HG02885 (cell line): ENCODE data around the gene YBX3.
A peak's percentile ranks its signal among the peaks of the same experiment; 100 is the strongest.
"Not testable (repeated sequence)": the region's sequence is repeated elsewhere in the genome, so short reads cannot be mapped to it uniquely, and the experiment has no call there.

Source experiments
- ATAC-seq: cut with Tn5 transposase; IDR thresholded peaks from one replicate; pipeline ENCODE4 v1.9.1; 2021; ENCODE audit warnings: mild to moderate bottlenecking; ENCODE audit not compliant: unreplicated experiment, poor library complexity

Gene YBX3

DNA sequence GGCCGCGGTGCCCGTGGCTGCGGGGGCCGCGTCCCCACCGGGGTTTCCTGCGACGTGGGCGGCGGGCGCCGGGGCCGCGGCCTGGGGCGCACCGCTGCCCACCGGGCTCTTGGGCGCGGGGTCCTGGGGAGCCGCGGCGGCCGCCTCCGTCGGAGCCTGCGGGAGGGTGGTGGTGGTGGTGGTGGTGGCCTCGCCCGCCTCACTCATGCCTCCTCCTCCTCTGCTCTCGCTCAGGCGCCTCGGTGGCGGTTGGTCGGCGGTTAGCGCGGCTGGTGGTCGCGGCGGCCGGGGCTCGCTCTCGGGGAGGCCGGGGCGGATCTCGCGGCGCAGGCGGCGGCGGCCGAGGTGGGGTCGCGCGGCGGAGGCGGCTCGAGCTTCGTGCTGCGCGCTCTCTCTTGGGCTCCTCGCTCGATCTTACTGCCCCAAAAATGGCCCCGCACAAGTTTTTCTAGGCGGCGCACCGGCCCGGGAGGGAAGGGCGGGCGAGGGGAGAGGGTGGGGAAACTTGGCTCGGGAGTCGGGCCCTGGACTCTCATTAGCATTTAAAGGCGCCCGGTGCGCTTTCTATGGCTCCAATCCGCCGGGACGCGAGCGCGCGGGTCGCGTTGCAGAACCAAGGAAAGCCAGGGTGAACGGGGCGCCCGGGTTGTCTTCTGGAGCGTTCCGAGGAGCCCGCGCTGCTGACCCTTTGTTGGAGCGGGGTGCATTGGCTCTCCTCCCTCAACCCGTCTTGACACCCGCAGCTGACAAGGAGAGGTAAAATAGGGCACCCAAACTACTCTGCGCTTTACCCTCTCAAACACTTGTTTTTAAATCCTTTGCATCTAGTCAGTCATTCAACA is at the start of gene YBX3:
Gene YBX3, minus strand, starts transcription at position 419 of the 842 bp plus-strand sequence. Its CDS starts 212 bp downstream, at position 207.
- peak; percentile 58 for ATAC-seq

- no peak for ATAC-seq
These were observed 48.1 kb upstream of the YBX3 start for GRCh38 chr12:10771132-10771733.

GRCh38 chr12:10759657-10760056 is 36.5 kb upstream of the YBX3 start:
- no peak for ATAC-seq

DNA sequence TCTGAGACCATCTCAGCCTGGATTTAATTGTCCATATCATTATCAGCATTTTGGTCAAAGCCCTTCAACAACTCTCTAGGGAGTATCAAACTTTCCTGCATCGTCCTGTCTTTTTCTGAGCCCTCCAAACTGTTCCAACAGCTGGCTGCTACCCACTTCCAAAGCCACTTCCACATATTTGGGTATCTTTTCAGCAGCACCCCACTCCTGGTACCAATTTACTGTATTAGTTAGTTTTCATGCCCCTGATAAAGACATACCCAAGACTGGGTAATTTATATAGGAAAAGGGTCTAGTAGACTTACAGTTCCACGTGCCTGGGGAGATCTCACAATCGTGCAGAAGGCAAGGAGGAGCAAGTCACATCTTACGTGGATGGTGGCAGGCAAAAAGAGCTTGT is 33.1 kb upstream of the YBX3 start:
- ATAC-seq: no peak

DNA sequence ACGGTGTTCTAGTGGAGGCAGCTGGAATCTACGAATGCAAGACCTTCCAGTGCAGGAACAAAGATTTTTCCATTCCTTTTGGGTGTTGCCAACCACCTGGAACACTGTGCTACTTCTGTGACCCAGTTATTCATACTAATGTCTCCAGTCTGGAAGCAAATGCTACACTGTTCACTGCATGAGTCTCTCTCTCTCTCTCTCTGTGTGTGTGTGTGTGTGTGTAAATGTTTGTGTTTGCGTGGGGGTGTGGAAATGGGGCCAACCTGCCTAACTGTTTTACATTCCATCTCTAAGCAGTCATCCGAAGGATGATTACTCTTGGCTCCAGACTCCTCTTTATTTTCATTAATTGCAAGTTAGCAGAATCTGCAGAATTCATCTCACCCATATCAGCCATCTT is 29.9 kb upstream of the YBX3 start:
- no peak for ATAC-seq

GRCh38 chr12:10750385-10750727 is 27.2 kb upstream of the YBX3 start:
- no peak for ATAC-seq

GRCh38 chr12:10749700-10750384 is 26.7 kb upstream of the YBX3 start:
- peak; percentile 95 for ATAC-seq

DNA sequence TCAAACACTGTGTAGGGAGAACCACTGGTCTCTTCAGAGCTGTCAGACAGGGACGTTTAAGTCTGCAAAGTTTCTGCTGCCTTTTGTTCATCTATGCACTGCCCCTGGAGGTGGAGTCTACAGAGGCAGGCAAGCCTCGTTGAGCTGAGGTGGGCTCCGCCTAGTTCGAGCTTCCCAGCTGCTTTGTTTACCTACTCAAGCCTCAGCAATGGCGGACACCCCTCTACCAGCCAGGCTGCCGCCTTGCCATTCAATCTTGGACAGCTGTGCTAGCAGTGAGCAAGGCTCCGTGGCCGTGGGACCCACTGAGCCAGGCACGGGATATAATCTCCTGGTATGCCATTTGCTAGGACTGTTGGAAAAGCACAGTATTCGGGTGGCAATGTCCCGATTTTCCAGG is 24.6 kb upstream of the YBX3 start:
- no peak for ATAC-seq

DNA sequence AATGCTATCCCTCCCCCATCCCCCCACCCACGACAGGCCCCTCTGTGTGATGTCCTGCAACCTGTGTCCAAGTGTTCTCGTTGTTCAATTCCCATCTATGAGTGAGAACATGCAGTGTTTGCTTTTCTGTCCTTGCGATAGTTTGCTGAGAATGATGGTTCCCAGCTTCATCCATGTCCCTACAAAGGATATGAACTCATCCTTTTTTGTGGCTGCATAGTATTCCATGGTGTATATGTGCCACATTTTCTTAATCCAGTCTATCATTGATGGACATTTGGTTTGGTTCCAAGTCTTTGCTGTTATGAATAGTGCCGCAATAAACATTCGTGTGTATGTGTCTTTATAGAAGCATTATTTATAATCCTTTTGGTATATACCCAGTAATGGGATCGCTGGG is 20.3 kb upstream of the YBX3 start:
- ATAC-seq: not testable (repeated sequence)

DNA sequence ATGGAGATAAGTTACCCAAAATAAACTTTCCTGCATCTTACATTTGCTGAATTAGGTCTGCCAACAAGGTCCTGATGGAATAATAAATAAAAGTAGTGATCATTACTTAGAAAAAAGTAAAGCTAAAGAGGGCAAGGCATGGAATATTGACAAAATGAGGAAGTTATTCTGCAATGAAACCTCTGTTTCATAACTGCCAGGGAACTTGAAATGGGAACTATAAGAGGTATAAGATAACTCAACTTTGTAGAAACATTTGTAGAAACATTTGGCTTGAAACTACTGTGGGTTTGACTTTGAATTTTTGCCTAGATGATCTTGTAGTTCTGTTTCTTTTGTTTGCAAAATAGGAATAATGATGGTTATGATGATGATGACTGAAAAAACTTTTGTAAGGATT is 18.7 kb upstream of the YBX3 start:
- ATAC-seq: no peak

- ATAC-seq: no peak
These were observed 17.1 kb upstream of the YBX3 start for GRCh38 chr12:10740182-10740581.

DNA sequence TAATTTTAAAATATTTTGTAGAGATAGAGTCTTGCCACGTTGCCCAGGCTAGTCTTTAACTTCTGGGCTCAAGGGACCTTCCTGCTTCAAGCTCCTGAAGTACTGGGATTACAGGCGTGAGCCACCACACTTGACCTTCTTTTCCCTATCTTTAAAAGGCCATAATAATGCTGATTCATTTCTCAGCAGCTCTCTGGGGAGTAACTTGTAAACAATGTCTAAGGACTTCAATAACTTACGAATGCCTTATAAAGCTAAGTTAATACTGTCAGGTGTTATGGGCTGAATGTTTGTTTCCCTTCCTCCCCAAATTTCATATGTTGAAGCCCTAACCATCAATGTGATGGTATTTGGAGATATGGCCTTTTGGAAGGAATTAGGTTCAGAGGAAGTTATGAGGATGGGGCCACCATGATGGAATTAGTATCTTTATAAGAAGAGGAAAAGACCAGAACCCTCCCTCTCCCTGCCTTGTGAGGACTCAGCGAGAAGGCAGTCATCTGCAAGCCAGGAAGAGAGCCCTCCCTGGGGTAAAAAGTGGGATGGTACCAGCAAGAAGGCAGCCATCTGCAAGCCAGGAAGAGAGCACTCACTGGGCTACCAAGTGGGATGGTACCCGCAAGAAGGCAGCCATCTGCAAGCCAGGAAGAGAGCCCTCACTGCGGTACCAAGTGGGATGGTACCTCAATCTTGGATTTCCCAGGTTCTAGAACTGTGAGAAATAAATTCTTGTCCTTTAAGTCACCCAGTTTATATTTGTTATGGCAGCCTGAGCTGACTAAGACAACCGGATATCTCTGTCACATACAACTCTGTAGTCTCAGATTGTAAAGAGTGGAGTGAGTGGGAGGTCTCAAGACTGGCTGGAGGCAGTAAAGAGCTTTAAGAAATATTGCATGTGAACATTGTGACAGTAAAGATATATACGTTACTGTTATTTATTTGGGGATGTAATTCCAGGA is 16.3 kb upstream of the YBX3 start:
- no peak for ATAC-seq

DNA sequence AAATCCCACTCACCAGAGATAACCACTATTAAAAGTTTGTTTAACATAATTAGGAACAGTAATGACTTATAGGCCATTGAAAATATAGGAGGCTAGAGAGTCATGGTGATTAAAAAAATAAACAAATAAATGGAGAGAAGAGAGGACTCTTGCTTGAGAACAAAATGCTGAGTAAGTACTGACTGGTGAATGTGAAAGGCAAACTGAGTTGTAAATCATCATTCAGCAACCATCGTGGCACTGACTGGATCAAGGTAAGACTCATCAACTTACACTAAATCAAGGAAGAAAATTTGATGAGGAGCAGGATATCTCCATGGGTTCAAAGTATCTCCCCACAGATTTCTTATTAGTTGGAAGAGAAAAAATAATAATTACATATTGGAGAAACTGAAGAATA is 14.1 kb upstream of the YBX3 start:
- no peak for ATAC-seq

GRCh38 chr12:10736463-10736862 is 13.3 kb upstream of the YBX3 start:
- no peak for ATAC-seq

DNA sequence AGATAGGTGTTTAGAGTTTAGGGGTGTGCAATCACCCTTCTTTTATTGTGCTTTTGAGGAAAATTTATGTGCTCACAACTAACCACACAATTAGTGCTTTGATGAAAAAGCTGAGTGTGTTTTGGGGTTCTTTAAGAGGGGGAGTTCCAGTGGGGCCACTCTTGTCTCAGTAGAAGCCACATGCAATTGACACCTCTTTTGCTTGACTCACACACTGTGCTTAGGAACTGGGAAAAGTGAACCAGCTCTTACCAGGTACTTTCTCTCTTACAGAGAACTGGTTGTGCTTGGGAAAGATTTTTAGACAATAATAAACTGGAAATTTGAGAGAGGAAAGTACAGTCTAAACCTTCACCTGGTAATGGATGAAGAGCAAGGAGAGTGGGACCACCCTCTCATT is 12.3 kb upstream of the YBX3 start:
- no peak for ATAC-seq

DNA sequence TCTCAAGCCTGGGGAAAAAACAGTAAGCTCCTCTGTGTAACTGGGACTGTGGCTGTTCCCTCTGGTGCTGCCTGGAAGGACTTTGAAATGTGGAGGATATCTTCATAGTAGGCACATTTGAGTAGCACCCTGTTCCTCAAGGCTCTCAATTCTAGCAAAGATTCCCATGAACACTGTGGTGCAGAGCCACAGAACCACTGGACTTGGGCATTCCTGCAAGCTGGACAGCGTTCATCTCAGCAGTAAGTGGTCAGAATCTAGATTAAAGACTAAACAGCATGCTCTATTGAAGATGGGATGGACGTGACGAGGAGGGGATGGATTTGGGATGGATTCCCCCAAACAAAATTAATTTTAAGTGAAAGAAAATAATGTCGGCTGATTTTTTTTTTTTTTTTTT is 9.4 kb upstream of the YBX3 start:
- no peak for ATAC-seq

GRCh38 chr12:10732066-10732465 is 8.9 kb upstream of the YBX3 start:
- no peak for ATAC-seq

- no peak for ATAC-seq
These were observed 7.4 kb upstream of the YBX3 start for GRCh38 chr12:10730559-10730958.

DNA sequence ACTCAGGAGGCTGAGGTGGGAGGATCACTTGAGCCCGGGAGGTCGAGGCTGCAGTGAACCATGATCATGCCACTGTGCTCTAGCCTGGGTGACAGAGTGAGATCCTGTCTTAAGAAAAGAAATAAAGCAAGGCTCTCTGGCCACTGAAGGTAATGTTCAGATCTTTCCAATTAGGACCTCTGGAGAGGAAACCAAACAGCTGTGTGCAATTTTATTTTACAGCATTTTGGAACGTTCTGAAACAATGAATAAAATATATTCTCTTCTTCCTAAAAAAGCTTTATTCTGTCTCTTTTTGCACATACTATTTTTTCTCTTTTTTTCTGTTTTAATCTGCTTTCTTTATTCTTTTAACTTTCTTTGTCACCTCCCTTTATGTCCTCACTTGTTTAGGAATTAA is 5.0 kb upstream of the YBX3 start:
- no peak for ATAC-seq

DNA sequence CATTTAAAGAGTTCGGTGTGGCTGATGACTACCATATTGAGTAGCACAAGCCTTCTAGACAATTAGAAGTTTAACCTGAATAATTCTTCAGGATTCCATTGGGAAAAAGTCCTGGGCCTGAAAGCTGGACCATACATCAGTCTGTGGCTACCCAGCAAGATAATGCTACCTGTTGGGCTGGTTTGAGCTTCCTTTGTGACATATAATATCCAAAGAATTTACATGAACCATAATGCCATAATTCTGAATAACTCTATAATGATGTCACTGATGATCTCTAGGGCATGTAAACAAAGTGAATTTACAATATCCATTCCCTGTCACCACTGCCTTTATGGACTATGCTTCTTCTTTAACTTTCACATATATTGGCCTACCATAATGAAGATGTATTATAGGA is 3.8 kb upstream of the YBX3 start:
- ATAC-seq: no peak
